ENCODE results near the gene MED20. TPM values are rescaled to one million over a fixed set of nuclear protein-coding genes. Genes with fewer than 3 reads are reported as not detected.

Gene MED20
- total and polyA plus RNA-seq, 10 of the 15 experiments (the other 5 are each of a cell fraction or from before 2014, with no cell fraction given): 13.4 to 24.8 (median 17.9) TPM

GRCh38 chr6:41941280-41942066 lies 20.5 kb upstream of the MED20 start, which contains the start of gene CCND3 (continued):
- no peak for TF ChIP-seq REST (IDR thresholded peaks at IDR 0.05; ENCODE audit: low read depth, low read length)

GRCh38 chr6:41940759-41941279 lies 19.9 kb upstream of the MED20 start:
- Histone ChIP-seq H3K9me3 (replicated peaks; ENCODE audit: control insufficient read depth, insufficient read depth, low read length) (no peaks in the 10 kb centered on the region), H3K9ac (ENCODE audit: control insufficient read depth, insufficient read depth, low read length) (peak overlapping the region; percentile 68), H3K4me3 (peak overlapping the region; percentile 98), H3K4me2 (ENCODE audit: control insufficient read depth, insufficient read depth) (peak overlapping the region; percentile 86), H3K27ac (ENCODE audit: control insufficient read depth, insufficient read depth) (peak overlapping the region; percentile 61), H2AFZ (ENCODE audit: control insufficient read depth, low read depth, low read length) (peak overlapping the region; percentile 76), H4K20me1 (ENCODE audit: control insufficient read depth, insufficient read depth) (no peaks in the 10 kb centered on the region; the same call in 1 of the 2 replicates), H3K79me2 (ENCODE audit: control insufficient read depth, insufficient read depth, low read length) (peaks cover 35% of the 10 kb centered on the region), H3K4me1 (ENCODE audit: control insufficient read depth, insufficient read depth, low read length) (peaks cover 35% of the 10 kb centered on the region), H3K36me3 (ENCODE audit: control insufficient read depth in 2 of 2, insufficient read depth in 2 of 2, low read length in 1 of 2) (peaks cover 3 to 5% of the 10 kb centered on the region in 2 experiments), H3K27me3 (replicated peaks in 1 of 2; ENCODE audit: control insufficient read depth in 2 of 2, insufficient read depth in 2 of 2, low read length in 1 of 2) (no peaks in the 10 kb centered on the region)
- ChIA-PET SMC1A (ENCODE audit: uncharacterized antibody, unreplicated experiment) (interaction anchor here (12.4 kb wide), 1 partner anchor 104 kb away, joined by 138 read pairs; the partner anchor contains the start of gene TAF8), CTCF (interaction anchor here (2.0 to 13.2 kb wide), 4 partner anchors 17 to 104 kb away, joined by 5 to 193 read pairs (median 74); partner anchors contain the start of genes BYSL, MED20 and USP49), RAD21 (ENCODE audit: unreplicated experiment) (interaction anchor here (0.6 to 6.4 kb wide), 4 partner anchors 19 to 1152 kb away, joined by 4 to 69 read pairs (median 14); partner anchors contain the start of genes BYSL and MED20), POLR2A (interaction anchor here (1.5 kb wide), 1 partner anchor 20 kb away, joined by 4 read pairs; the partner anchor contains the start of genes BYSL and MED20)
- intact Hi-C loops (cut with micrococcal nuclease; ENCODE audit: unreplicated experiment): loop anchor here (2.0 to 5.0 kb wide), 3 partner anchors 46 to 271 kb away; partner anchors contain the start of gene USP49
- in situ Hi-C loops (cut with MboI): no loop called here
- FAIRE-seq (no peak), DNase-seq (ENCODE audit: low read depth, low spot score) (no peak), ATAC-seq (peak; percentile 29)
- WGBS (ENCODE audit: insufficient coverage, insufficient replicate concordance, low lambda C conversion rate, missing lambda C conversion rate): under 1% methylated on average over 35 of the region's 38 CpGs
- no TSS peak for BruUV-seq (replicated peaks)
- TF ChIP-seq ZNF24 (IDR thresholded peaks at IDR 0.05) (no peak), ETV6 (conservative IDR thresholded peaks at IDR 0.05 in 1 of 2, IDR thresholded peaks at IDR 0.05 in 1 of 2; ENCODE audit: borderline replicate concordance in 1 of 2, low read depth in 1 of 2) (0 out of 4 replicates have a peak, but pooled peaks of 1 of the 2 experiments have one; percentile 28), HDGF (IDR thresholded peaks at IDR 0.05) (no peak), GATAD2B (conservative IDR thresholded peaks at IDR 0.05; ENCODE audit: low read depth) (0 out of 2 replicates have a peak, but pooled peaks have one; percentile 4), MAX (IDR thresholded peaks at IDR 0.05; ENCODE audit: low read depth, low read length) (peak; percentile 6; the same call in 1 of the 2 replicates), POLR2A (IDR thresholded peaks at IDR 0.05; ENCODE audit: low read depth, low read length) (peak; percentile 45), MXI1 (IDR thresholded peaks at IDR 0.05; ENCODE audit: low read depth, low read length) (peak; percentile 36; the same call in 1 of the 2 replicates), EGR1 (IDR thresholded peaks at IDR 0.05; ENCODE audit: borderline replicate concordance in 1 of 2, low read depth in 2 of 2, low read length in 2 of 2) (peak in 1 of 2 experiments; percentile 64; a peak in 1 of 3 replicates), SRF (IDR thresholded peaks at IDR 0.05; ENCODE audit: low read depth in 2 of 2, low read length in 2 of 2) (no peak), IKZF2 (IDR thresholded peaks at IDR 0.05) (0 out of 4 replicates have a peak, but pooled peaks of 1 of the 2 experiments have one; percentile 36), BMI1 (IDR thresholded peaks at IDR 0.05; ENCODE audit: borderline replicate concordance) (no peak), IKZF1 (conservative IDR thresholded peaks at IDR 0.05) (peak; percentile 37; the same call in 1 of the 2 replicates), SPI1 (IDR thresholded peaks at IDR 0.05; ENCODE audit: borderline replicate concordance, insufficient read depth, low read depth, low read length) (peak; percentile 32; the same call in 1 of the 2 replicates)
- TF ChIP-seq, protein P1, sequence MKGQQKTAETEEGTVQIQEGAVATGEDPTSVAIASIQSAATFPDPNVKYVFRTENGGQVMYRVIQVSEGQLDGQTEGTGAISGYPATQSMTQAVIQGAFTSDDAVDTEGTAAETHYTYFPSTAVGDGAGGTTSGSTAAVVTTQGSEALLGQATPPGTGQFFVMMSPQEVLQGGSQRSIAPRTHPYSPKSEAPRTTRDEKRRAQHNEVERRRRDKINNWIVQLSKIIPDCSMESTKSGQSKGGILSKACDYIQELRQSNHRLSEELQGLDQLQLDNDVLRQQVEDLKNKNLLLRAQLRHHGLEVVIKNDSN (IDR thresholded peaks at IDR 0.05; ENCODE audit: borderline replicate concordance, extremely low read length, insufficient read depth, low read depth, low read length): no peak

Measured in GM12878 (cell line).